ENCODE data around the gene AZIN2. TPM values are rescaled to one million over a fixed set of nuclear protein-coding genes. Genes with fewer than 3 reads are reported as not detected.

The AZIN2 gene
- total and polyA plus RNA-seq, 2 of the 13 experiments (the other 11 are each of a cell fraction or from before 2014, with no cell fraction given), result 1.7 to 3.5 TPM

GRCh38 chr1:33127001-33127823 lies 46.3 kb downstream of the AZIN2 start (continued):
- no peak for TF ChIP-seq PTBP1 (IDR thresholded peaks at IDR 0.05; ENCODE audit: low read depth, low read length, poor library complexity, severe bottlenecking)
- TF ChIP-seq HOXA5 (CRISPR knock-in tag; IDR thresholded peaks at IDR 0.05), result no peak; the same call in 1 of the 2 replicates
- TF ChIP-seq ZFP82 (CRISPR knock-in tag; IDR thresholded peaks at IDR 0.05; ENCODE audit: borderline replicate concordance), result no peak
- TF ChIP-seq DPF2 (CRISPR knock-in tag; IDR thresholded peaks at IDR 0.05; ENCODE audit: borderline replicate concordance, low read depth), result no peak
- TF ChIP-seq XBP1 (CRISPR knock-in tag; IDR thresholded peaks at IDR 0.05), result no peak
- no peak for TF ChIP-seq ZNF512B (CRISPR knock-in tag; IDR thresholded peaks at IDR 0.05; ENCODE audit: borderline replicate concordance)
- peak; percentile 90; the same call in 1 of the 2 replicates for TF ChIP-seq RFXAP (CRISPR knock-in tag; IDR thresholded peaks at IDR 0.05; ENCODE audit: borderline replicate concordance)
- TF ChIP-seq KIAA2018 (CRISPR knock-in tag; IDR thresholded peaks at IDR 0.05; ENCODE audit: borderline replicate concordance), result no peak
- TF ChIP-seq ZNF513 (CRISPR knock-in tag; conservative IDR thresholded peaks at IDR 0.05), result peak; percentile 13; the same call in 1 of the 2 replicates
- no peak for TF ChIP-seq ZNF652 (CRISPR knock-in tag; IDR thresholded peaks at IDR 0.05; ENCODE audit: borderline replicate concordance, low read depth)
- peak; percentile 69; the same call in 1 of the 2 replicates for TF ChIP-seq ZNF670 (CRISPR knock-in tag; IDR thresholded peaks at IDR 0.05; ENCODE audit: borderline replicate concordance)
- TF ChIP-seq NFRKB (IDR thresholded peaks at IDR 0.05), result no peak

All from HepG2 (cell line).